Measurements from ENCODE around the gene KCNG2.

The KCNG2 gene

GRCh38 chr18:79917169-79917852, 119.6 kb downstream of the KCNG2 start:
- TF ChIP-seq, protein P1, sequence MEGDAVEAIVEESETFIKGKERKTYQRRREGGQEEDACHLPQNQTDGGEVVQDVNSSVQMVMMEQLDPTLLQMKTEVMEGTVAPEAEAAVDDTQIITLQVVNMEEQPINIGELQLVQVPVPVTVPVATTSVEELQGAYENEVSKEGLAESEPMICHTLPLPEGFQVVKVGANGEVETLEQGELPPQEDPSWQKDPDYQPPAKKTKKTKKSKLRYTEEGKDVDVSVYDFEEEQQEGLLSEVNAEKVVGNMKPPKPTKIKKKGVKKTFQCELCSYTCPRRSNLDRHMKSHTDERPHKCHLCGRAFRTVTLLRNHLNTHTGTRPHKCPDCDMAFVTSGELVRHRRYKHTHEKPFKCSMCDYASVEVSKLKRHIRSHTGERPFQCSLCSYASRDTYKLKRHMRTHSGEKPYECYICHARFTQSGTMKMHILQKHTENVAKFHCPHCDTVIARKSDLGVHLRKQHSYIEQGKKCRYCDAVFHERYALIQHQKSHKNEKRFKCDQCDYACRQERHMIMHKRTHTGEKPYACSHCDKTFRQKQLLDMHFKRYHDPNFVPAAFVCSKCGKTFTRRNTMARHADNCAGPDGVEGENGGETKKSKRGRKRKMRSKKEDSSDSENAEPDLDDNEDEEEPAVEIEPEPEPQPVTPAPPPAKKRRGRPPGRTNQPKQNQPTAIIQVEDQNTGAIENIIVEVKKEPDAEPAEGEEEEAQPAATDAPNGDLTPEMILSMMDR (IDR thresholded peaks at IDR 0.05; ENCODE audit: insufficient read depth, low read length, missing control alignments), result no peak
- ChIA-PET CTCF (no interaction called here), POLR2A (no interaction called here)
- DNase-seq (ENCODE audit: low read depth, low spot score), result no peak
- no peak overlapping the region for H3K4me3 ChIP-seq (ENCODE audit: low read depth, low read length)

- TF ChIP-seq, protein P1 (IDR thresholded peaks at IDR 0.05; ENCODE audit: insufficient read depth, low read length, missing control alignments), result no peak
- no peak overlapping the region for H3K4me3 ChIP-seq (ENCODE audit: low read depth, low read length)
- DNase-seq (ENCODE audit: low read depth, low spot score), result no peak
- CTCF ChIA-PET, result no interaction called here
- POLR2A ChIA-PET, result no interaction called here
These were observed 120.3 kb downstream of the KCNG2 start for GRCh38 chr18:79917853-79918614.

DNA sequence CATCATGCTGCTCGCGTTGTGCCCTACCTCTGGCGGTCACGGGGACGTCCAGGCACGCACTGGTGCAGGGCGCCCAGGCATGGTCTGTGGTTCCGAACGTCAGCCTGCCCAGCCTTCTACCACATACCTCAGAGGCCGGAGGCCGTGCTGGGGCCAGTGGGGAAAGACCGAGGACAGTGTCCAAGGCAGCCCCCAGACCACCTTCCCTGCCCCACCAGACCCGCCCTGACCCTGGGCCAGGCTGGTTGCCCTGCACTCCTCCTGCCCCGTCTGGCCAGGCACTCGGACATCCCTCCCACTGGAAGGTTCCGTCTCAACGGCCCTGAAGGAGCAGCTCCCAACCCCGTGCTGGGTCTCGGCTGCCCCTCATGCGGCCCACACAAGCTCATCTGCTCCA, 120.9 kb downstream of the KCNG2 start:
- no peak for DNase-seq (ENCODE audit: low read depth, low spot score)
- no peak overlapping the region for H3K4me3 ChIP-seq (ENCODE audit: low read depth, low read length)
- TF ChIP-seq, protein P1 (IDR thresholded peaks at IDR 0.05; ENCODE audit: insufficient read depth, low read length, missing control alignments), result no peak
- ChIA-PET POLR2A (no interaction called here), CTCF (interaction anchor here (0.9 kb wide), 1 partner anchor 22 kb away, joined by 3 read pairs; no protein-coding TSS in a partner anchor)

GRCh38 chr18:79919089-79919488, 121.4 kb downstream of the KCNG2 start:
- CTCF ChIA-PET, result interaction anchor here (0.9 kb wide), 1 partner anchor 23 kb away, joined by 3 read pairs; no protein-coding TSS in a partner anchor
- POLR2A ChIA-PET, result no interaction called here
- H3K4me3 ChIP-seq (ENCODE audit: low read depth, low read length), result no peak overlapping the region
- TF ChIP-seq, protein P1 (IDR thresholded peaks at IDR 0.05; ENCODE audit: insufficient read depth, low read length, missing control alignments), result no peak
- DNase-seq (ENCODE audit: low read depth, low spot score), result no peak

DNA sequence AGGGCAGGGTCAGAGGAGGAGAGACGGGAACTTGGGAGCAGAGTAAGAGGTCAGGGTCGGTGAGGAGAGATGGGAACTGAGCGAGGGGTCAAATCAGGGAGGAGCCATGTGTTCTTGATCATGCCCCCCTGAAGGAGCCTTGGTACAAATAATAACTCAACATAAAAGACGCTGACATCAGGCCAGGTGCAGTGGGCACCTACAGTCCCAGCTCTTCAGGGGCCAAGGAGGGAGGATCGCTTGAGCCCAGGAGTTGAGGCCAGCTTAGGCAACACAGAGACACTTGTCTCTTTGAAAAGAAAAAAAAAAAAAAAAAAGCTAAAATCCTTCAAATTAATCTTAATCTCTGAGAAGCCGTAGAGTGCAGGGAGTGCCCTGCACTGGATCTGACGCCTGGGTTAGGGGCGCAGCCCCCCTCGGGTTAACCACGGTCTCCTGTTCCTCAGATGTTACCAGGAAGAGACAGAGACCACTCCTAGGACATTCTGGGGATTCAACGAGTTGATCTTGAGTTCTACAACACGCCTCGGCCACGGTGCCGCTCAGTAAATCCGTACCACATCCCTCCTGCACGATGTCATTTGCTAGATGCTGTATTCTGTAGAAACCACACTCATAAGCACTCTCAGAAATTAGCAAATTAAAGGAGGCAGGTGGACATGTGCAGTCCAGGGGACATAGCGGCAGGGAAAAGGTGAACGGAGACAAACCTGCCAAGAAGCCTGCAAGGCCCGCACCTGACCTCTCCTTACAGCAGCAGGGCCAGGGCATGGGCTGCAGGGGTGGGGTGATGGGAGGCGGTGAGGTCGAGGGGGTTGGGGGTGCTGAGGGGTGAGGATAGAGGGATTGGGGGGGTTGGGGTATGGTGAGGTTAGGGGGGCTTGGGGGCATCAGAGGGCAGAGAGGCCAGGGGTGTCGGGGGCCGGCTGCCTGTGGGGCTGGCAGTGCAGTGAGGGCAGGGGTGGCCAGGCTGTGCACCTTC, 124.5 kb downstream of the KCNG2 start:
- H3K4me3 ChIP-seq (ENCODE audit: low read depth, low read length), result no peak overlapping the region
- TF ChIP-seq, protein P1 (IDR thresholded peaks at IDR 0.05; ENCODE audit: insufficient read depth, low read length, missing control alignments), result no peak
- DNase-seq (ENCODE audit: low read depth, low spot score), result no peak
- POLR2A ChIA-PET, result no interaction called here
- CTCF ChIA-PET, result interaction anchor here (1.1 kb wide), 1 partner anchor 12 kb away, joined by 3 read pairs; no protein-coding TSS in a partner anchor
